ENCODE data around the gene HBA2. TPM values are rescaled to one million over a fixed set of nuclear protein-coding genes. Genes with fewer than 3 reads are reported as not detected.
A peak's percentile ranks its signal among the peaks of the same experiment; 100 is the strongest.
"Not testable (repeated sequence)": the region's sequence is repeated elsewhere in the genome, so short reads cannot be mapped to it uniquely, and the experiment has no call there.

Gene HBA2
- total and polyA plus RNA-seq, 4 experiments from 2014 or later = 0.75 to 1.1 (median 0.83) TPM; not detected in 1

DNA sequence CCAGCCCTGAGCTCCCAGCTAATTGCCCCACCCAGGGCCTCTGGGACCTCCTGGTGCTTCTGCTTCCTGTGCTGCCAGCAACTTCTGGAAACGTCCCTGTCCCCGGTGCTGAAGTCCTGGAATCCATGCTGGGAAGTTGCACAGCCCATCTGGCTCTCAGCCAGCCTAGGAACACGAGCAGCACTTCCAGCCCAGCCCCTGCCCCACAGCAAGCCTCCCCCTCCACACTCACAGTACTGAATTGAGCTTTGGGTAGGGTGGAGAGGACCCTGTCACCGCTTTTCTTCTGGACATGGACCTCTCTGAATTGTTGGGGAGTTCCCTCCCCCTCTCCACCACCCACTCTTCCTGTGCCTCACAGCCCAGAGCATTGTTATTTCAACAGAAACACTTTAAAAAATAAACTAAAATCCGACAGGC is 2.6 kb upstream of the HBA2 start:
- not testable (repeated sequence) for H3K36me3 ChIP-seq (ENCODE audit: insufficient read depth, low read length)

GRCh38 chr16:170788-171187 is 1.9 kb upstream of the HBA2 start:
- no peaks in the 10 kb centered on the region for H3K36me3 Mint-ChIP-seq
- peak overlapping the region in 1 of 7 donors; percentile 32 for H3K27ac Mint-ChIP-seq
- Histone ChIP-seq H3K9me3 (ENCODE audit: control insufficient read depth in 1 of 2, low read length in 2 of 2) (no peaks in the 10 kb centered on the region), H3K27ac (ENCODE audit: low read depth, low read length) (no peak overlapping the region), H3K4me3 (ENCODE audit: low read length in 2 of 2) (no peak overlapping the region), H3K36me3 (ENCODE audit: insufficient read depth, low read length) (no peaks in the 10 kb centered on the region), H3K4me1 (ENCODE audit: insufficient read depth, low read length) (peaks cover 13% of the 10 kb centered on the region), H3K27me3 (ENCODE audit: insufficient read depth, low read length) (peaks cover 34% of the 10 kb centered on the region)
- ChIA-PET POLR2A (ENCODE audit: partially characterized antibody) (no interaction called here), CTCF (ENCODE audit: partially characterized antibody) (no interaction called here)
- no peak for DNase-seq
- intact Hi-C loops (cut with micrococcal nuclease) = no loop called here
- peaks cover 49 to 50% of the 10 kb centered on the region in 2 donors for H3K27me3 Mint-ChIP-seq
- peak overlapping the region in 1 of 8 donors; percentile 1 for H3K4me3 Mint-ChIP-seq
- peaks cover 0 to 1% (median 0%) of the 10 kb centered on the region in 8 donors for H3K9me3 Mint-ChIP-seq
- peaks cover 5 to 24% (median 12%) of the 10 kb centered on the region in 4 donors for H3K4me1 Mint-ChIP-seq

More for the DNA sequence above, 2.6 kb upstream of the HBA2 start:
- H3K36me3 Mint-ChIP-seq; H3K4me3 Mint-ChIP-seq; H3K4me3 ChIP-seq (ENCODE audit: low read length in 2 of 2); H3K27ac Mint-ChIP-seq; intact Hi-C loops (cut with micrococcal nuclease); DNase-seq; H3K9me3 ChIP-seq (ENCODE audit: control insufficient read depth in 1 of 2, low read length in 2 of 2); POLR2A ChIA-PET (ENCODE audit: partially characterized antibody); CTCF ChIA-PET (ENCODE audit: partially characterized antibody); H3K27ac ChIP-seq (ENCODE audit: low read depth, low read length); H3K9me3 Mint-ChIP-seq: not testable (repeated sequence)
- H3K4me1 Mint-ChIP-seq = peaks cover 4 to 24% (median 13%) of the 10 kb centered on the region in 4 donors
- peaks cover 46 to 47% of the 10 kb centered on the region in 2 donors for H3K27me3 Mint-ChIP-seq
- peaks cover 20% of the 10 kb centered on the region for H3K4me1 ChIP-seq (ENCODE audit: insufficient read depth, low read length)
- peaks cover 34% of the 10 kb centered on the region for H3K27me3 ChIP-seq (ENCODE audit: insufficient read depth, low read length)

GRCh38 chr16:173211-173854 is 657 bp downstream of the HBA2 start:
- POLR2A ChIA-PET (ENCODE audit: partially characterized antibody); H3K27ac ChIP-seq (ENCODE audit: low read depth, low read length); H3K36me3 Mint-ChIP-seq; CTCF ChIA-PET (ENCODE audit: partially characterized antibody); H3K9me3 ChIP-seq (ENCODE audit: control insufficient read depth in 1 of 2, low read length in 2 of 2); intact Hi-C loops (cut with micrococcal nuclease); DNase-seq; H3K4me3 ChIP-seq (ENCODE audit: low read length in 2 of 2); H3K9me3 Mint-ChIP-seq; H3K27ac Mint-ChIP-seq; H3K4me1 ChIP-seq (ENCODE audit: insufficient read depth, low read length); H3K36me3 ChIP-seq (ENCODE audit: insufficient read depth, low read length): not testable (repeated sequence)
- H3K27me3 ChIP-seq (ENCODE audit: insufficient read depth, low read length) = peaks cover 26% of the 10 kb centered on the region
- Mint-ChIP-seq H3K4me3 (peak overlapping the region in 4 of 8 donors; percentile 24 to 61 (median 44)), H3K4me1 (peaks cover 4 to 32% (median 15%) of the 10 kb centered on the region in 4 donors), H3K27me3 (peaks cover 41 to 48% of the 10 kb centered on the region in 2 donors)

GRCh38 chr16:173928-174769 is 1.5 kb downstream of the HBA2 start:
- H3K4me1 ChIP-seq (ENCODE audit: insufficient read depth, low read length); H3K36me3 Mint-ChIP-seq; POLR2A ChIA-PET (ENCODE audit: partially characterized antibody); DNase-seq; H3K36me3 ChIP-seq (ENCODE audit: insufficient read depth, low read length); H3K27ac Mint-ChIP-seq; H3K9me3 Mint-ChIP-seq; H3K27ac ChIP-seq (ENCODE audit: low read depth, low read length); H3K4me3 ChIP-seq (ENCODE audit: low read length in 2 of 2); CTCF ChIA-PET (ENCODE audit: partially characterized antibody); intact Hi-C loops (cut with micrococcal nuclease); H3K9me3 ChIP-seq (ENCODE audit: control insufficient read depth in 1 of 2, low read length in 2 of 2): not testable (repeated sequence)
- H3K27me3 ChIP-seq (ENCODE audit: insufficient read depth, low read length) = peaks cover 26% of the 10 kb centered on the region
- Mint-ChIP-seq H3K4me1 (peaks cover 4 to 27% (median 15%) of the 10 kb centered on the region in 4 donors), H3K27me3 (peaks cover 38 to 44% of the 10 kb centered on the region in 2 donors), H3K4me3 (peak overlapping the region in 4 of 8 donors; percentile 7 to 64 (median 54))

DNA sequence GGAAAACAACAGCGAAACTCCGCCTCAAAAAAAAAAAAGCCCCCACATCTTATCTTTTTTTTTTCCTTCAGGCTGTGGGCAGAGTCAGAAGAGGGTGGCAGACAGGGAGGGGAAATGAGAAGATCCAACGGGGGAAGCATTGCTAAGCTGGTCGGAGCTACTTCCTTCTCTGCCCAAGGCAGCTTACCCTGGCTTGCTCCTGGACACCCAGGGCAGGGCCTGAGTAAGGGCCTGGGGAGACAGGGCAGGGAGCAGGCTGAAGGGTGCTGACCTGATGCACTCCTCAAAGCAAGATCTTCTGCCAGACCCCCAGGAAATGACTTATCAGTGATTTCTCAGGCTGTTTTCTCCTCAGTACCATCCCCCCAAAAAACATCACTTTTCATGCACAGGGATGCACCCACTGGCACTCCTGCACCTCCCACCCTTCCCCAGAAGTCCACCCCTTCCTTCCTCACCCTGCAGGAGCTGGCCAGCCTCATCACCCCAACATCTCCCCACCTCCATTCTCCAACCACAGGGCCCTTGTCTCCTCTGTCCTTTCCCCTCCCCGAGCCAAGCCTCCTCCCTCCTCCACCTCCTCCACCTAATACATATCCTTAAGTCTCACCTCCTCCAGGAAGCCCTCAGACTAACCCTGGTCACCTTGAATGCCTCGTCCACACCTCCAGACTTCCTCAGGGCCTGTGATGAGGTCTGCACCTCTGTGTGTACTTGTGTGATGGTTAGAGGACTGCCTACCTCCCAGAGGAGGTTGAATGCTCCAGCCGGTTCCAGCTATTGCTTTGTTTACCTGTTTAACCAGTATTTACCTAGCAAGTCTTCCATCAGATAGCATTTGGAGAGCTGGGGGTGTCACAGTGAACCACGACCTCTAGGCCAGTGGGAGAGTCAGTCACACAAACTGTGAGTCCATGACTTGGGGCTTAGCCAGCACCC is 2.6 kb downstream of the HBA2 start:
- Histone ChIP-seq H3K36me3 (ENCODE audit: insufficient read depth, low read length) (no peaks in the 10 kb centered on the region), H3K9me3 (ENCODE audit: control insufficient read depth in 1 of 2, low read length in 2 of 2) (no peaks in the 10 kb centered on the region), H3K27ac (ENCODE audit: low read depth, low read length) (no peak overlapping the region), H3K4me3 (ENCODE audit: low read length in 2 of 2) (no peak overlapping the region), H3K27me3 (ENCODE audit: insufficient read depth, low read length) (peaks cover 35% of the 10 kb centered on the region), H3K4me1 (ENCODE audit: insufficient read depth, low read length) (peaks cover 7% of the 10 kb centered on the region)
- peaks cover 37 to 42% of the 10 kb centered on the region in 2 donors for H3K27me3 Mint-ChIP-seq
- ChIA-PET POLR2A (ENCODE audit: partially characterized antibody) (no interaction called here), CTCF (ENCODE audit: partially characterized antibody) (interaction anchor here (1.4 kb wide), 1 partner anchor 68 kb away, joined by 4 read pairs; no protein-coding TSS in a partner anchor)
- H3K36me3 Mint-ChIP-seq = no peaks in the 10 kb centered on the region
- H3K4me1 Mint-ChIP-seq = peaks cover 5 to 31% (median 18%) of the 10 kb centered on the region in 4 donors
- H3K4me3 Mint-ChIP-seq = peak overlapping the region in 6 of 8 donors; percentile 17 to 70 (median 46)
- peak overlapping the region in 1 of 7 donors; percentile 57 for H3K27ac Mint-ChIP-seq
- DNase-seq = no peak
- intact Hi-C loops (cut with micrococcal nuclease) = no loop called here
- peaks cover 0 to 1% (median 0%) of the 10 kb centered on the region in 8 donors for H3K9me3 Mint-ChIP-seq

DNA sequence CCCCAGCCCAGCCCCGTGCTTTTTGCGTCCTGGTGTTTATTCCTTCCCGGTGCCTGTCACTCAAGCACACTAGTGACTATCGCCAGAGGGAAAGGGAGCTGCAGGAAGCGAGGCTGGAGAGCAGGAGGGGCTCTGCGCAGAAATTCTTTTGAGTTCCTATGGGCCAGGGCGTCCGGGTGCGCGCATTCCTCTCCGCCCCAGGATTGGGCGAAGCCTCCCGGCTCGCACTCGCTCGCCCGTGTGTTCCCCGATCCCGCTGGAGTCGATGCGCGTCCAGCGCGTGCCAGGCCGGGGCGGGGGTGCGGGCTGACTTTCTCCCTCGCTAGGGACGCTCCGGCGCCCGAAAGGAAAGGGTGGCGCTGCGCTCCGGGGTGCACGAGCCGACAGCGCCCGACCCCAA is 3.3 kb downstream of the HBA2 start:
- Mint-ChIP-seq H3K27me3 (peaks cover 32 to 37% of the 10 kb centered on the region in 2 donors), H3K4me3 (peak overlapping the region in 1 of 8 donors; percentile 48), H3K4me1 (peaks cover 6 to 31% (median 18%) of the 10 kb centered on the region in 4 donors)
- POLR2A ChIA-PET (ENCODE audit: partially characterized antibody); H3K4me3 ChIP-seq (ENCODE audit: low read length in 2 of 2); H3K27ac ChIP-seq (ENCODE audit: low read depth, low read length); intact Hi-C loops (cut with micrococcal nuclease); H3K36me3 ChIP-seq (ENCODE audit: insufficient read depth, low read length); H3K27ac Mint-ChIP-seq; H3K9me3 Mint-ChIP-seq; DNase-seq; H3K36me3 Mint-ChIP-seq; H3K9me3 ChIP-seq (ENCODE audit: control insufficient read depth in 1 of 2, low read length in 2 of 2): not testable (repeated sequence)
- CTCF ChIA-PET (ENCODE audit: partially characterized antibody) = interaction anchor here (1.4 kb wide), 1 partner anchor 69 kb away, joined by 4 read pairs; no protein-coding TSS in a partner anchor
- H3K27me3 ChIP-seq (ENCODE audit: insufficient read depth, low read length) = peaks cover 35% of the 10 kb centered on the region
- H3K4me1 ChIP-seq (ENCODE audit: insufficient read depth, low read length) = peaks cover 14% of the 10 kb centered on the region
